Stimulated activated CD4-positive, alpha-beta T cell treated with anti-CD3 and anti-CD28 coated beads, Interleukin-2, amount 100 ng/mL, for 48 hours (primary cell): ENCODE data around the gene ISLR.

Experiments used
- DNase-seq, 2 donors: peaks; one replicate each; pipeline ENCODE4 v3.0.0-alpha.2; 2020

ISLR gene

DNA sequence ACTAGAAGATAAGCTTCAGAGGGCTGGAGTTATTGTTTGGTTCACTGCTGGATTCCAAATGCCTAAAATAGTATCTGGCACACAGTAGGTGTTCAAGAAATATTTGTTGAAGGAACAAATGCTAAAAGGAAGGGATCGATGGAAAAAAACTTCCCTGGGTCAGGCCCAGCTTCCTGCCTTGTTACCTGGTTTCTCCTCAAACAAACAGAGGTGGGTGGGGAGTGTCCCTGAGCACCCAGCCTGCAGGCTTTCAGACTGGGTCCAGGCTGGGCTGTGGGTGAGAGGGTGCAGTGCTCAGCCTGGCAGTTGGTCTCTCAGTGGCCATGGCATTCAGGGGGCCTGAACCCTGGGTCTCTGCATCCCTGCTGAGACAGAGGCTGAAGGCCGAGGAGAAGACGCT, 43.4 kb downstream of the ISLR start:
- DNase-seq, result no peak

DNA sequence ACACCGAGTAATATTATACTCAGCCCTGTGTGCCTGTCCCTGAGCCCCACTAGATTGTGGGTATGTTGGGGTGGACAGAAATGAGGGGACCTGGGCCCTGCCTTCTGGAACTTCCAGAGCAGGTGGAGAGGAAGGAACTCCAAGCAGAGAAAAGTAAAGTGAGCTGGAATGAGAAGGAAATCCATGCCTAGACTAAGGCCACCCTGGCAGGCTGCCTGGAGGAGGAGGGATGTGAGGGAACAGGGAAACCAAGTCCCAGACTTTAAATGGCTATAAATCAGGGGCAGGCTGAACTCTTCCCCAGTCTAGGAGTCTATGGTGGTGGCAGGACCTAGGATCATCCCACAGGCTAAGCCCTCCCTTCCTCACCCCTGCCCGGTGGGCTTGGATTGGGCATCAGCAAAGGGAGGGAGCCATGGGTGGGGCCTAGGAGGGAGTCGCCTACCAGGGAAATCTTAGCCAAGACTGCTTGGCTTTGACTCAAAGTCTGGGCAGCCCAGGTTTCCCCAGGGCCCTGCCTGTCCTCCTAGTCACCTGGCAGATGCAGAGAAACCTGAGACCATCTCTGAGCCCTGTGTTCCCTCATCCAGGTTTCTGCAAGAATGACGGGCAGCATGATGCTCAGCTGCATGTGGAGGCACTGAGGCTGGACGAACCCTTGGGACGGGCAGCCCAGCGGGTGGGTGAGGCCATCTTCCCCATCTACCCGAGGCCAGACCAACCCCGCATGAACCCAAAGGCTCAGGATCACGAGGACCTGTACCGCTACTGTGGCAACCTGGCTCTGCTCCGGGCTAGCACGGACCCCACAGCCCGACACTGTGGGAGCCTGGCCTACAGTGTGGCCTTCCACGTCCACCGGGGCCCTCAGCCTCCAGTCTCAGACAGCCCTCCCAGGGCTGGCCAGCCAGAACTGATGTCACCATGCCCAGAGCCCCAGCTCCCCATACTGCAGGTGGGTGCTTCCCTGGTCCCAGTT, 44.7 kb downstream of the ISLR start:
- no peak for DNase-seq

DNA sequence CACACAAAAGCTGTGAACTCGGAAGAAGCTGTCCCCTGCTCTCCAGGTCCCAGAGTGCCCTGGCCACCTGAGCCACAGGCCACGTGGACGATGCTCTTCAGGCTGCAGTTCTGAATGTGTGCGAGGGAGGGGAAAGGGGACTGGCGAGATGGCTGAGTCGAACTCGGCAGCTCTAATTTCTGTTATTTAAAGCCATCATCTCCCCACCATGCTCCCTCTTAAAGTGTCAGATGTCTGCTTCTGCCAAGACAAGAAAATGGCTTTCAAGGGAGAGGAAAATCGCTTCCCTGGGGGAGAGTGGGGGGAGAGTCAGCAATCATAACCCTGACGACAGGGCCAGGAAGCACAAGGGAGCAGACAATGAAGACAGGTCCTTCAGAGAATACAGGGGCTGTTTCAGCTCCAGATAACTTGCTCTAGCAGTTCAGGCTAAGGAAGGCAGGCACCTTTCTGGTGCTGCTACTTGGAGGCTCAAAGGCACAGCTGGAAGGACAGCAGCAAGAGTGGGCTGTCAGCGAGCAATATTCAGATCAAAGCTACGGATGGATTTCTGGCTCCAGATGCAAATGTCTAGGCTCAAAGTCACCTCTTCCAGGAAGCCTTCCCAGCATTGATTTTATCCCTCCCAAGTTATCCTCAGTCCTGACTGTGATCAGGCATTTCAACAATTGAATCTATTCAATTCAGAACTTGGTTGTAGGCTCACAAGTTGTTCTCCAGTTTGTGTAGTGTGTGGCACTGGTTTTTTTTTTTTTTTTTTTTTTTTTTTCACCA, 47.2 kb downstream of the ISLR start:
- no peak for DNase-seq

DNA sequence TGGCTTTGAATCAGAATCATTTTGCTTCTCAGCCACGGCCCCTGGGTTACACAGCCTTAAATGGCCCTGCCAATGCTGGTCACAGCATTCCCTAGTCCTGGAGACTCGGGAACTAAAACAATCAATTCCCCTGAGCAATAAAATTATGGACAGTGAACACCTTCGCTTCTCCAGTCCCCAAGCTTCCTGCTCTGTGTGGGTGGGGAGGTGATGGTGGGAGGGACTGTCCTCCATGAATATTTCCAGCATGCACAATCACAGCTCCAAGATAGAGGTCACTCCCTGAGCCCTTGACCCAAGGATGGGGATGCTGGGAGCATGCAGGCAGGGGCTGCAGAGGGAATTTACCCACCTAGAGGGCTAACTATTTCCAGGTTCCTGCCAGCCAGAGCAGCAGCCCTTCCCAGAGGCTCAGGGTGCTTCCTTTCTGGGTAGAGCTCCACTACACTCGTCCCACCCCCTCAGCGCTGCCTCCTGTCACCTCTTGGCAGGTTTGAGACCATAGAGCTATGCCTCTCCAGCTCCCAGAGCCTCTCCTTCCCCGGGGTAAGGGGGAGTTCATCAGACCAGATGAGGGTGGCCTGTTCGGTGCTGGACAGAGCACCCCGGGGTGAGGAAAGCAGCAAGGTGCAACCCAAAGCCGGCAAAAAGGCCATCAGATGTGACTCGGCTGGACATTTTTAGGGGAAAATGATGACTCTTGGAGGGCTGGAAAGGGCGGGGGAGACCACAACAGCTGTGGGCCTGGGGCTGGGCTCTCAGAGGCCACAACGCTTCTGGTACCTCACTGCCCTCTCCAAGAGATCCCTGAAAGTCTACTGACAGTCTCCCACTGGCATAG, 48.1 kb downstream of the ISLR start:
- DNase-seq, result no peak

DNA sequence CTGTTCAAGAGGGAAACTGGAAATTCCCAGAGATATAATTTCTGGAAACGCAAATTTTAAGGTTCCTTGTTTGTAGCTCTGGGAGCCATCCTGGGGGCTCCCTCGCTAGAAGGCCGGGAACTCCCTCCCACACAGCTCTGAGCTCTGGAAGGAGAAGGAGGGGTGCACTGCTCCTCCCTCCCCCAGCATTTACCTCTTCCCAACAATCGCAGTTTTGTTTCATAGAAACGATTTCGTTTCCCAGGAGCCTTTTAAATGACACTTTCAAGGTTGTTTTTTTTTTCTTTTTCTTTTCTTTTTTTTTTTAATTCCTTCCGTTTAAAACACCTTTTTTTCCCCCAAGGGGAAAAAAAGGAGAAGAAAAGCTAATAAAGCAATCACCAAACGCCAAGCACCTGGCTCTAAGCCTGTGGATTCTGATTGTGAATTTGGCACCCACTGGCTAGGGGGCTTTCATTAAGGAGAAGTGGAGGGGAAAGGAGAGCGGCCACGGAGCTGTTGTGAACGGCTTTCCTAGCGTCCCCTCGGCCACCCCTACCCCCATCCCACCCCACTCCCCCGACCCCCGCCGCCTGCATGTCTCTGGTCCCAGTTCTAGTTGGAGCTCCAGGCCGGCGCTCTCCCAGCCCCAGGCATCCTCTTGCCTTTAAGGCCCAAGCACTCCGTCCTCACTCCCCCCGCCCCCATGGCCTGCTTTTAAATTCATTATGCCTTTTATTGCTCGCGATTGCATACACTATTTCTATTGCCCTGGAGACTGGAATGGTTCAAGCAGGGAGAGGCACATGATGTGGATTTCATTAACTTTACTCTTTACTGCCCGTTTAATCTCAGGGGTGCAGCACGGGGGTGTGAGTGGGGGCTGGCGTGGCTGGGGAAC, 49.0 kb downstream of the ISLR start:
- no peak for DNase-seq

DNA sequence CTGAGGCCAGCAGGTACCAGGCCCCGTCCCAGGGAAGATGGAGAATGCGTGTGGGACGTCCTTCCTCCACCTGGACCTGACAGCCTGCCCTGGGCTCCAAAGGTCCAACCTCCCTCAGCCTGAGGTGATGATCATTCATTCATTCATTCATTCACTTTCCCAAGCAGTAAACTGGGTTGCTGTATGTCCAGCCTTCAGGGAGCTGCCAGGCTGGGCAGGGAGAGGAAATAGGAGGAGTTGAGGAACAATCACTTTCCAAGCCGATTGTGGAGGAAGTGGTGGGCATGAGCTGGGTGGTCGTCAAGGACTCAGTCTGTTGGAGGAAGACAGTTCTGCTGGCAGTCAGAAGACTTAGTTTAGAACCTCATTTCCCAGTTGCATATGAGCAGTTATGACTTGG, 52.4 kb downstream of the ISLR start:
- no peak for DNase-seq
